ENCODE results near the gene CADM3. TPM values are rescaled to one million over a fixed set of nuclear protein-coding genes. Genes with fewer than 3 reads are reported as not detected.
A peak's percentile ranks its signal among the peaks of the same experiment; 100 is the strongest.

CADM3 gene
- total and polyA plus RNA-seq, 9 of the 15 experiments (the other 6 are each of a cell fraction or from before 2014, with no cell fraction given), result 0.04 TPM; not detected in 8

DNA sequence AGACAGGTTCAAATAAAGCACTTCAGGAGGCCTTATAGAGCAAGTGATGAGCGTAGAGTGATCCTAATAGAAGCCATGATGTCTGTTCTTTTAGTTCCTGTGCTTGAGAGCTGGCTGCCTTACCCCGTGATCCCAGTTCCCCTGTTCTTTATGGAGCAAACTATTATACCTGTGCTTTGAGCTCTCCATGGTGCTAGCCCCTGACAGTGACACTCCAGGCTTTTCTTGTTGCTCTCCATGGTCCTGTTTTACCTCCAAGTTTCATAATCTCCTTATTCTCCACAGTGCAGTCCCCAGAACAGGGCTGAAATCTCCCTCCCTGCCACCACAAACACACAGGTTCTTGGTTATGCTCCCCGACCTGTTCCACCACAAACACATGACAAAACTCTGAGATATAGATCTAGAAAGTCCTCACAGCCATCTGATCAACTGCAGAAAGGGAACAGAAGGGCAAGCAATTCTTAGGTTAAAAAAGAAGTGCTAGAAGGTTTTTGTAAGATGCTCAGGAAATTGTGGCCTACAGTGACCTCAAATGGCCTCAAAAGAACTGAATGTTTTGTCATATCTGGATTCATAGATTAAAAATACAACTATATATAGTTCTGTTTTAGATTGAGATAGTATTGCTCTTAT lies 6.0 kb downstream of the CADM3 start (continued):
- TF ChIP-seq HNRNPUL1 (IDR thresholded peaks at IDR 0.05; ENCODE audit: low read length) (no peak), HDAC6 (IDR thresholded peaks at IDR 0.05; ENCODE audit: low read depth, low read length) (no peak), GTF2B (IDR thresholded peaks at IDR 0.05; ENCODE audit: extremely low read depth, insufficient read length) (no peak), PML (IDR thresholded peaks at IDR 0.05; ENCODE audit: low read length) (no peak), STAT5A (IDR thresholded peaks at IDR 0.05; ENCODE audit: borderline replicate concordance, low read length) (no peak), SMARCE1 (IDR thresholded peaks at IDR 0.05) (no peak), NR4A1 (CRISPR knock-in tag; IDR thresholded peaks at IDR 0.05) (no peak), NR4A1 (tag; IDR thresholded peaks at IDR 0.05) (0 out of 2 replicates have a peak, but pooled peaks have one; percentile 27), CBX2 (IDR thresholded peaks at IDR 0.05; ENCODE audit: insufficient read depth, low read length, poor library complexity, severe bottlenecking) (no peak), ZNF668 (CRISPR knock-in tag; IDR thresholded peaks at IDR 0.05) (no peak), MEF2D (tag; conservative IDR thresholded peaks at IDR 0.05; ENCODE audit: low read depth) (0 out of 2 replicates have a peak, but pooled peaks have one; percentile 14), ARNT (IDR thresholded peaks at IDR 0.05) (no peak), SUPT5H (IDR thresholded peaks at IDR 0.05) (no peak), ZNF431 (CRISPR knock-in tag; IDR thresholded peaks at IDR 0.05) (no peak), SLC30A9 (CRISPR knock-in tag; IDR thresholded peaks at IDR 0.05) (no peak), EHMT2 (IDR thresholded peaks at IDR 0.05) (peak; percentile 100), ZC3H4 (CRISPR knock-in tag; IDR thresholded peaks at IDR 0.05; ENCODE audit: borderline replicate concordance) (no peak), ZFP1 (CRISPR knock-in tag; IDR thresholded peaks at IDR 0.05) (no peak), CHCHD3 (CRISPR knock-in tag; IDR thresholded peaks at IDR 0.05) (no peak), ATF7 (IDR thresholded peaks at IDR 0.05) (no peak), COPS2 (conservative IDR thresholded peaks at IDR 0.05) (no peak), STAT5B (CRISPR knock-in tag; IDR thresholded peaks at IDR 0.05) (no peak), MNT (conservative IDR thresholded peaks at IDR 0.05) (peak in 1 of 2 experiments; percentile 70; a peak in 2 of 4 replicates), FUS (optimal IDR thresholded peaks at IDR 0.05; ENCODE audit: low read depth, low read length) (no peak), ZNF583 (CRISPR knock-in tag; IDR thresholded peaks at IDR 0.05) (peak; percentile 84; the same call in 1 of the 2 replicates), KLF13 (tag; IDR thresholded peaks at IDR 0.05; ENCODE audit: borderline replicate concordance, low read depth) (no peak), TRIM24 (IDR thresholded peaks at IDR 0.05) (no peak), HSF4 (CRISPR knock-in tag; IDR thresholded peaks at IDR 0.05; ENCODE audit: borderline replicate concordance) (no peak)
- TF ChIP-seq, protein P1, sequence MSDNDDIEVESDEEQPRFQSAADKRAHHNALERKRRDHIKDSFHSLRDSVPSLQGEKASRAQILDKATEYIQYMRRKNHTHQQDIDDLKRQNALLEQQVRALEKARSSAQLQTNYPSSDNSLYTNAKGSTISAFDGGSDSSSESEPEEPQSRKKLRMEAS (CRISPR knock-in tag; IDR thresholded peaks at IDR 0.05), result no peak
- TF ChIP-seq, protein P2, sequence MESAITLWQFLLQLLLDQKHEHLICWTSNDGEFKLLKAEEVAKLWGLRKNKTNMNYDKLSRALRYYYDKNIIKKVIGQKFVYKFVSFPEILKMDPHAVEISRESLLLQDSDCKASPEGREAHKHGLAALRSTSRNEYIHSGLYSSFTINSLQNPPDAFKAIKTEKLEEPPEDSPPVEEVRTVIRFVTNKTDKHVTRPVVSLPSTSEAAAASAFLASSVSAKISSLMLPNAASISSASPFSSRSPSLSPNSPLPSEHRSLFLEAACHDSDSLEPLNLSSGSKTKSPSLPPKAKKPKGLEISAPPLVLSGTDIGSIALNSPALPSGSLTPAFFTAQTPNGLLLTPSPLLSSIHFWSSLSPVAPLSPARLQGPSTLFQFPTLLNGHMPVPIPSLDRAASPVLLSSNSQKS (CRISPR knock-in tag; IDR thresholded peaks at IDR 0.05), result no peak
